ENCODE measurements around the gene SFT2D1.

SFT2D1 gene

DNA sequence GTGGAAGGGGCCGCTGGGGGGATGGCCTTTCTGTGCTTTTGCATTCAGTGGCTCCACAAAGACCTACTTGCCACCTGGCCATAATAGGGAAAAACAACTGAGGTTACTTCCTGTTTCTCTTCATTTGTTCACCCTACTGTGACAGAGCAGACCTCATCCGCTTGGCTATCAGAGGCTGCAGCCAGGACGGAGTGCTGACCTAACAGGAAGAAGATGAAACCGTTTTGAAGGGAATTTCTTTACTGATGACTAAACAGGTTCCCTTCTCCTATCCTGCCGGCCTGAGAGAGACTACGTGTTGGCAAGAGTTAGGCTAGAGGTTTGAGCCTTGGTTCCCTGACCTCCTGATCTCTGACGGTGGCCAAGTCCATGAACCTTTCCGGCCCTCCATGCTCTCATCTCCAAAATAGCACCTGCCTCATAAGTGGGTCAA lies 55.5 kb downstream of the SFT2D1 start:
- no peaks in the 10 kb centered on the region for H3K4me1 ChIP-seq (ENCODE audit: insufficient read depth, poor library complexity, severe bottlenecking)
- no peaks in the 10 kb centered on the region for H3K9me3 ChIP-seq (ENCODE audit: severe bottlenecking)
- no peaks in the 10 kb centered on the region for H3K36me3 ChIP-seq (ENCODE audit: low read depth)
- TF ChIP-seq, protein P1, sequence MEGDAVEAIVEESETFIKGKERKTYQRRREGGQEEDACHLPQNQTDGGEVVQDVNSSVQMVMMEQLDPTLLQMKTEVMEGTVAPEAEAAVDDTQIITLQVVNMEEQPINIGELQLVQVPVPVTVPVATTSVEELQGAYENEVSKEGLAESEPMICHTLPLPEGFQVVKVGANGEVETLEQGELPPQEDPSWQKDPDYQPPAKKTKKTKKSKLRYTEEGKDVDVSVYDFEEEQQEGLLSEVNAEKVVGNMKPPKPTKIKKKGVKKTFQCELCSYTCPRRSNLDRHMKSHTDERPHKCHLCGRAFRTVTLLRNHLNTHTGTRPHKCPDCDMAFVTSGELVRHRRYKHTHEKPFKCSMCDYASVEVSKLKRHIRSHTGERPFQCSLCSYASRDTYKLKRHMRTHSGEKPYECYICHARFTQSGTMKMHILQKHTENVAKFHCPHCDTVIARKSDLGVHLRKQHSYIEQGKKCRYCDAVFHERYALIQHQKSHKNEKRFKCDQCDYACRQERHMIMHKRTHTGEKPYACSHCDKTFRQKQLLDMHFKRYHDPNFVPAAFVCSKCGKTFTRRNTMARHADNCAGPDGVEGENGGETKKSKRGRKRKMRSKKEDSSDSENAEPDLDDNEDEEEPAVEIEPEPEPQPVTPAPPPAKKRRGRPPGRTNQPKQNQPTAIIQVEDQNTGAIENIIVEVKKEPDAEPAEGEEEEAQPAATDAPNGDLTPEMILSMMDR (IDR thresholded peaks at IDR 0.05; ENCODE audit: poor library complexity, severe bottlenecking), result no peak
- DNase-seq (ENCODE audit: low spot score) (no peak), ATAC-seq (ENCODE audit: low read depth) (peak; percentile 17; the same call in 1 of the 3 replicates)
- H3K27me3 ChIP-seq (ENCODE audit: insufficient read depth, poor library complexity, severe bottlenecking), result peaks cover 17% of the 10 kb centered on the region
- no peak overlapping the region for H3K27ac ChIP-seq (ENCODE audit: poor library complexity, severe bottlenecking)
- H3K4me3 ChIP-seq (ENCODE audit: severe bottlenecking), result no peak overlapping the region

DNA sequence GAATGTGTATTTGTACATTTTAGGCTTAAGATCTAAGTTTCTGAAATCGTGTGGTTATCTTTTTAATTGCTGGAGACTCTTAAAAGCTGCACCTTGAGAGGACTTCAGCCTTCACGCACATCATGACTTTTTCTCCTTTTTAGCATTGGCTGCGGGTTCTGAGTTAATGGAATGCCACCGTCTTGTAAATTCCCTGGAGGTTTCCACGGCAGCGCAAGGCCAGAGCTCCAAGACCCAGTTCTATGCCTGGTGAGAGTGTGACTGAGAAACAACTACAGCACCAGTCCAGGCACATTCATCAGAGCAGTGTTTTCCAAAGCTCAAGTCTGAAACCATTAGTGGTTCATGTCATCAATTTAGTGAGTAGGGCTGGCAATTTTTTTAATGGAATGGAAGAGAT lies 57.1 kb downstream of the SFT2D1 start:
- ATAC-seq (ENCODE audit: low read depth), result no peak
- TF ChIP-seq, protein P1 (IDR thresholded peaks at IDR 0.05; ENCODE audit: poor library complexity, severe bottlenecking), result no peak
- Histone ChIP-seq H3K27ac (ENCODE audit: poor library complexity, severe bottlenecking) (no peak overlapping the region), H3K9me3 (ENCODE audit: severe bottlenecking) (no peaks in the 10 kb centered on the region), H3K4me1 (ENCODE audit: insufficient read depth, poor library complexity, severe bottlenecking) (no peaks in the 10 kb centered on the region), H3K4me3 (ENCODE audit: severe bottlenecking) (no peak overlapping the region), H3K36me3 (ENCODE audit: low read depth) (no peaks in the 10 kb centered on the region), H3K27me3 (ENCODE audit: insufficient read depth, poor library complexity, severe bottlenecking) (peaks cover 17% of the 10 kb centered on the region)
- DNase-seq (ENCODE audit: low spot score), result no peak

DNA sequence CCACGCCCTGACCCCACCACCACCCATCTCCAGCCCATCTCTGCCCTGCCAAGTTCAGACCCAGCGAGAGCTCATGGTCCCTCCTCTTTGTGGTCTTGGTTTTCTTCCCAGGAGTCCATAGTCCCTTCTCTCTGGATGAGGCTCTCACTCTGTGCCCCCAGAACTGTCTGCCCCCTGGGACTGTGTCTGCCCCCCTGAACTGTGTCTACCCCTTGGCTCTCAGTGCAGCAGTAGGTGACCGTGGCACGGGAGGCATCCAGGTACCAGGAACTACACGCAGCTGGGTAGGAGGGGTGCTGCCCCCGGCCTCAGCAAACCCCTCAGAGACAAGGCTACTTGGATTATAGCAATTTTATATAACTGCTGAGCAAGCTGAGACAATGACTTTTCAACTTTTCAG lies 57.7 kb downstream of the SFT2D1 start:
- TF ChIP-seq, protein P1 (IDR thresholded peaks at IDR 0.05; ENCODE audit: poor library complexity, severe bottlenecking), result no peak
- H3K36me3 ChIP-seq (ENCODE audit: low read depth), result no peaks in the 10 kb centered on the region
- H3K9me3 ChIP-seq (ENCODE audit: severe bottlenecking), result no peaks in the 10 kb centered on the region
- H3K27me3 ChIP-seq (ENCODE audit: insufficient read depth, poor library complexity, severe bottlenecking), result peaks cover 17% of the 10 kb centered on the region
- H3K4me3 ChIP-seq (ENCODE audit: severe bottlenecking), result no peak overlapping the region
- ATAC-seq (ENCODE audit: low read depth) (no peak), DNase-seq (ENCODE audit: low spot score) (no peak)
- no peak overlapping the region for H3K27ac ChIP-seq (ENCODE audit: poor library complexity, severe bottlenecking)
- no peaks in the 10 kb centered on the region for H3K4me1 ChIP-seq (ENCODE audit: insufficient read depth, poor library complexity, severe bottlenecking)

DNA sequence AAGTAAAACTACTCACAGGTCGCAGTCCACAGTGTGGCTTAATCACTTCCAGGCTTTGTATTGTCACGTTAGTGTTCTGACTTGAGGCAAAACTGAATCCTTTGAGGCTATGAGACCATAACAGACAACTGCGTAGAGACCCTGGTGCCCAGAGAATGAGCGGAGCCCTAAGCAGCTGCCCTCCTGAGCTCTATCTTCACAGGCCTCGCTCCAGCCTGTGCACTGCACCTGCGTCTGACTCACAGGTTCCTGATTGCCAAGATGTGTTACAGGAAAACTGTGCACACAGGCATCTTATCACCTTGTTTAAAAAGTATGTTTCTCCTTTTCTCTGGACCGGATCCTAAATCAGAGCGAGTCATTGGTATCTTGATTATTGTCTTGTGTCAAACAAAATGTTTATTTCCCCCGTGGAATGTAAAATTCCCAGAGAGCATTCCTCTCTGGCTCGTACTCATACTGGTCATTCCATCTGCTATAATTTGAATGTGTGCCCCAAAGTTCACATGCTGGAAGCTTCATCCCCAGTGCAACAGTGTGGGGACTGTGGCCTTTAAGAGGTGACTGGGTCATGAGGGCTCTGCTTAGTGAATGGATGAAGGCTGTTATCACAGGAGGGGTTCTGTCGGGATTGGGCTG lies 59.8 kb downstream of the SFT2D1 start:
- Histone ChIP-seq H3K36me3 (ENCODE audit: low read depth) (no peaks in the 10 kb centered on the region), H3K9me3 (ENCODE audit: severe bottlenecking) (no peaks in the 10 kb centered on the region), H3K27me3 (ENCODE audit: insufficient read depth, poor library complexity, severe bottlenecking) (peaks cover 17% of the 10 kb centered on the region), H3K27ac (ENCODE audit: poor library complexity, severe bottlenecking) (no peak overlapping the region), H3K4me3 (ENCODE audit: severe bottlenecking) (no peak overlapping the region), H3K4me1 (ENCODE audit: insufficient read depth, poor library complexity, severe bottlenecking) (no peaks in the 10 kb centered on the region)
- DNase-seq (ENCODE audit: low spot score), result no peak
- TF ChIP-seq, protein P1 (IDR thresholded peaks at IDR 0.05; ENCODE audit: poor library complexity, severe bottlenecking), result no peak
- no peak for ATAC-seq (ENCODE audit: low read depth)

DNA sequence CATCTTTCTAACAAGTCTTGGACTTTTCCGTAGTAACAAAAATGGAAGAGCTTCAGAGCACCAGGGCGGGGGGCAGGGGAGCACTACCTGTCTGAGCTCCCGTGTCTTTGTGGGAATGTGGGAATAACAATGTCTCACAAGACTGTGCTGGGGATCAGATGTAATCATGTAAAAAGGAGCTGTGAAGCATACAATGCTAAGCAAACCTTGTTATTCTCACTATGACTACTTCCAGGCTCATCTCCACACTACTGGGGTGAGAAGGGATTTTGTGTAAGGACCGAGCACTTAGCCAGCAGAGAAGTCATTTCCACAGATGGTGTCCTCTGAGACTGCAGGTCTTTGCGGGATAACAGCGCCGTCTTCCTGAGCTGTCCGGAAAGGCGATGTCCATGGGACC lies 61.2 kb downstream of the SFT2D1 start:
- H3K4me1 ChIP-seq (ENCODE audit: insufficient read depth, poor library complexity, severe bottlenecking), result no peaks in the 10 kb centered on the region
- no peak for ATAC-seq (ENCODE audit: low read depth)
- peaks cover 17% of the 10 kb centered on the region for H3K27me3 ChIP-seq (ENCODE audit: insufficient read depth, poor library complexity, severe bottlenecking)
- DNase-seq (ENCODE audit: low spot score), result no peak
- H3K9me3 ChIP-seq (ENCODE audit: severe bottlenecking), result no peaks in the 10 kb centered on the region
- TF ChIP-seq, protein P1 (IDR thresholded peaks at IDR 0.05; ENCODE audit: poor library complexity, severe bottlenecking), result no peak
- no peaks in the 10 kb centered on the region for H3K36me3 ChIP-seq (ENCODE audit: low read depth)
- H3K27ac ChIP-seq (ENCODE audit: poor library complexity, severe bottlenecking), result no peak overlapping the region
- H3K4me3 ChIP-seq (ENCODE audit: severe bottlenecking), result no peak overlapping the region

Measured in RWPE2 (cell line).